ENCODE data around the gene ZNF839.

GRCh38 chr14:102333390-102333789, 13.8 kb downstream of the ZNF839 start:
- TF ChIP-seq CTCF (IDR thresholded peaks at IDR 0.05) = no peak
- no peak for TF ChIP-seq POLR2A (IDR thresholded peaks at IDR 0.05)
